GM12801 (cell line): ENCODE measurements around the gene HAPLN2.

Source experiments
- CTCF ChIP-seq: IDR thresholded peaks from one replicate; pipeline ENCODE4 v1.5.1; 2011; ENCODE audit warnings: control low read depth; ENCODE audit not compliant: insufficient read length; ENCODE audit errors: extremely low read depth

HAPLN2 gene

GRCh38 chr1:156616463-156616862, 2.8 kb upstream of the HAPLN2 start:
- no peak for TF ChIP-seq CTCF

GRCh38 chr1:156619582-156619955, 354 bp downstream of the HAPLN2 start:
- TF ChIP-seq CTCF, result no peak

- no peak for TF ChIP-seq CTCF
Observed at GRCh38 chr1:156622581-156623297, 3.5 kb downstream of the HAPLN2 start.

GRCh38 chr1:156623946-156624813, 5.0 kb downstream of the HAPLN2 start:
- no peak for TF ChIP-seq CTCF

- TF ChIP-seq CTCF, result no peak
Observed at GRCh38 chr1:156624814-156625435, 5.7 kb downstream of the HAPLN2 start.

- no peak for TF ChIP-seq CTCF
Observed at GRCh38 chr1:156625436-156626078, 6.3 kb downstream of the HAPLN2 start.

- TF ChIP-seq CTCF, result no peak
Observed at GRCh38 chr1:156626079-156626438, 6.8 kb downstream of the HAPLN2 start.
